Stimulated activated CD8-positive, alpha-beta memory T cell treated with anti-CD3 and anti-CD28 coated beads, Interleukin-12 subunit alpha, Interleukin-12 subunit beta, amount 100 ng/mL, for 24 hours (primary cell): ENCODE results near the gene PLOD3.
"Not testable (repeated sequence)": the region's sequence is repeated elsewhere in the genome, so short reads cannot be mapped to it uniquely, and the experiment has no call there.

Source experiments
- DNase-seq: peaks from one replicate; pipeline ENCODE4 v3.0.0-alpha.2; 2020; ENCODE audit errors: extremely low read depth

The PLOD3 gene

GRCh38 chr7:101217388-101218235, at the start of gene PLOD3, which contains the start of gene ZNHIT1:
Gene PLOD3, minus strand, starts transcription at chr7:101217581. Its CDS starts 307 bp downstream, at chr7:101217274.
Gene ZNHIT1, plus strand, starts transcription at chr7:101218165. Its CDS starts 31 bp downstream, at chr7:101218196.
- peak; percentile 85 for DNase-seq

GRCh38 chr7:101265622-101266516, 48.5 kb upstream of the PLOD3 start:
- DNase-seq, result no peak

GRCh38 chr7:101264102-101264706, 46.8 kb upstream of the PLOD3 start:
- DNase-seq, result not testable (repeated sequence)

- no peak for DNase-seq
Observed at GRCh38 chr7:101258243-101258731, 40.9 kb upstream of the PLOD3 start.

- DNase-seq, result no peak
Observed at GRCh38 chr7:101255796-101256195, 38.4 kb upstream of the PLOD3 start.

- DNase-seq, result not testable (repeated sequence)
Observed at GRCh38 chr7:101253199-101253598, 35.8 kb upstream of the PLOD3 start.

- DNase-seq, result peak; percentile 99
Observed at GRCh38 chr7:101251871-101252659, 34.7 kb upstream of the PLOD3 start.

GRCh38 chr7:101250324-101250723, 32.9 kb upstream of the PLOD3 start:
- DNase-seq, result no peak

- no peak for DNase-seq
Observed at GRCh38 chr7:101248276-101248675, 30.9 kb upstream of the PLOD3 start.

- no peak for DNase-seq
Observed at GRCh38 chr7:101245147-101245668, 27.8 kb upstream of the PLOD3 start.

GRCh38 chr7:101244375-101245146, 27.2 kb upstream of the PLOD3 start, which contains the start of gene FIS1:
Gene FIS1, minus strand, starts transcription at chr7:101245081. Its CDS starts 77 bp downstream, at chr7:101245004.
- peak; percentile 88 for DNase-seq

GRCh38 chr7:101243646-101244374, 26.4 kb upstream of the PLOD3 start:
- no peak for DNase-seq

GRCh38 chr7:101241443-101242349, 24.3 kb upstream of the PLOD3 start:
- DNase-seq, result no peak

- DNase-seq, result no peak
Observed at GRCh38 chr7:101241015-101241363, 23.6 kb upstream of the PLOD3 start.

GRCh38 chr7:101240226-101241014, 23.0 kb upstream of the PLOD3 start:
- DNase-seq, result no peak

GRCh38 chr7:101239951-101240220, 22.5 kb upstream of the PLOD3 start:
- no peak for DNase-seq

GRCh38 chr7:101239191-101239950, 22.0 kb upstream of the PLOD3 start:
- DNase-seq, result no peak
